CD4-positive, alpha-beta T cell treated with Interleukin-2 at 100 ng/mL for 4 hours (primary cell): ENCODE measurements around the gene XRCC3.

Source experiments
- DNase-seq: peaks from one replicate; pipeline ENCODE4 v3.0.0-alpha.2; 2020; ENCODE audit warnings: low spot score

The XRCC3 gene

DNA sequence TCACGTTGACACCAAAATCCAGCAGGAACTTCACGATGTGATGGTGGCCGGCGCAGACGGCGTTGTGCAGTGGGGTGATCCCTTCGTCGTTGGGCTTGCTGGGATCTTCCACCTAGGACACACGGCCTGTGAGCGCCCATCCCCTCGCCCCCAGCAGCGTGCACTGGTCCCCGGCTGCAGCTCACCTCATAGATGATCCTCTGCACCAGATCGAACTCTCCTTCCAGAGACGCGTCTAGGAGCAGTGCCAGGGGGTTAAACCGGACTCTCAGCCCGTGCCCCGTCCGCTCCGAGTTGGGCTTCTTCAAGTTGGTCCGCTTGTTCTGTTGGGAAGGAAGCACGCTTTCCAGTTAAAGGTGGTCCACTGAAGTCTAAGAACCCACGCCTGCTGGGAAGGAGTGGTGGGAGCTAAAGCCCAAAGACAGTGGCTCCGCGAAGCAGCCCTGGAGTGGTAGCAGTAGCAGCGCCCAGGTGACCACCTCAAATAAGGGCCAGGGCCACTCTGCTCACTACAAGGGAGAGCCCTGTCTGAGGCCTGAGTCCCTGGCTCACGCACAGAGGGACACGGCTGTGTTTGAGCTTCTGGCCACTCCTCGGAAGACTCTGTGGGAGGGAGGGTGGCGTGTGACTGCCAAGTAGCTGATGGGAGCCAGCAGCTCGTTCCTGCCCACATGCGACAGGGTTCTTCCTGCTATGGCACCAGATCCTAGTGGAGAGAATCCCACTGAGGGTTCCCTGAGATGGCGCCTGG lies 23.6 kb upstream of the XRCC3 start:
- DNase-seq: no peak

DNA sequence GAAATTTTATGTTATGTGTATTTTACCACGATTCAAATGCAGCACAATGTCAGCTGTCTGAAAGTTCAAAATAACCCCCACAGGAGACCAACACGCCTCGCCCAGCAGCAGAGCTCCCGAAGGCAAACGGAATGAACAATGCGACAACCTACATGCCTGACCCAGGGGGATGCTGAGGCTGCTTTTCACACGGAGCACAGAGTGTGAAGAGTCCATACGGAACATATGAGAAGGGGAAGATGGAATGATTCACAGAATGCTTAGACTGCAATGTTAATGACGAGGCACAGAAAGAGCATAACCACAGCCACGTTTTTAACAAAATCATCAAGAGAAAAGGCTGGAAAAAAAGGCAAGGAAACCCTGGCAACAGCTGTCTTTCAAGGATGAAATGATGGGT lies 22.9 kb upstream of the XRCC3 start:
- DNase-seq: no peak

DNA sequence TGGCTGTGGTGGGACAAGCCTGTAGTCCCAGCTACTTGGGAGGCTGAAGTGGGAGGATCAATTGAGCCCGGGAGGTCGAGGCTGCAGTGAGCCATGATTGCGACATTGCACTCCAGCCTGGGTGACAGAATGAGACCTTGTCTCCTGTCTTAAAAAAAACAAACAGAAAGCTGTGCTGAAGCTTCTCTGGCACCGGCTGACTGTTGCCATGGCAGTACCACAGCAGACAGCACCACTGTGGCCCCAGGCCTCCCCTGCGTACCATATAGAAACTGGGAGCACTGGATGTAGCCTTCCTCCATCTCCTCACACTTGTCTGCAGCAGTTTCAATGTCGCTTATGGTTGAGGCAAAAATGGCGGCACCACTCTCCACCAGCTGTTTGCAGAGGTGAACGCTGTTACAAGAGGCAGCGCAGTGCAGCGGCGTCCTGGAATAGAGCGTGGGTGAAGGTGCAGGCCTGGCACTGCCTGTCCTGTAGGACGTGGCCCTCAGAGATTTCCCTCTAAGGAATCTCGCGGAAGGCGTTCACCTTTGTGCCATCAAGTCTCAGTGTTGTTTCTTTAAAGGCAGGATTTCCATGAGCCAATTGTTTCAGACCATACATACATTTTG lies 22.3 kb upstream of the XRCC3 start:
- no peak for DNase-seq

DNA sequence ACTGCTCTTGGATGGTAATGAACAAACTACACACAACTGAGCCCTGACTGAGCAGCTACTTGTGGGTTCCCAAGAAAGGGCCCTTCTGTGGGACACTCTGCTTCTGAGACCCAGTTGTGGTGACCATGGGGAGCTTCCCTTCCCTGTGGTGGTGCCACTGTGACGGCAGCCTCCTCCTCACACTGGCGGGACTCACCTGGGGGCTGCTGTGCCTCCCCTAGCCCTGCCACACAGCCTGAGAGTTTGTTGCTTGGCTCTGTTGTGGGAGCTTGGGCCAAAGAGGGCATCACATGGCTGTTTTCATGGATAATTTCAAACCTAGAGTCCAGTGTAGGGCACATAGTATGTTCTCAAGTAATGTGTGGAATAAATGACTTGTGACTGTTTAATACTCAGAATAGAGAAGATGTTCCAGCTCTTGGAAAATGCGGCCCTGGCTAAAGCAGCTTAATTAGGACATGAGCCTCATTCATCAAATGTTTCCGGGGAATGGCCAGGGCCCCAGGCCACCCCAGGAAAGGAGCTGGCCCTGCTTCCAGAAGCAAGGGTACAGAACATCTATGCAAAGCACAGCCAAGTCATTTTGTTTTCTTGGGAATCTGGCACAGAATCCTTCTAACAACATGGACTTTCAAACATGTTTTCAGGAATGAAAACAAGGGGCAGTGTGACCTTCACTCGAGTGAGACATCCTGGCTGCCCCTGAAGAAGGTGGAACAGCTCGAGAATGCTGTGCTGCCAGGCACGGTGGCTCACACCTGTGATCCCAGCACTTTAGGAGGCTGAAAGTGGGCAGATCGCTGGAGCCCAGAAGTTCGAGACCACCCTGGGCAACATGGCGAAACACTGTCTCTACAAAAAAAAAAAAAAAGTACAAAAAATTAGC lies 21.5 kb upstream of the XRCC3 start:
- no peak for DNase-seq

DNA sequence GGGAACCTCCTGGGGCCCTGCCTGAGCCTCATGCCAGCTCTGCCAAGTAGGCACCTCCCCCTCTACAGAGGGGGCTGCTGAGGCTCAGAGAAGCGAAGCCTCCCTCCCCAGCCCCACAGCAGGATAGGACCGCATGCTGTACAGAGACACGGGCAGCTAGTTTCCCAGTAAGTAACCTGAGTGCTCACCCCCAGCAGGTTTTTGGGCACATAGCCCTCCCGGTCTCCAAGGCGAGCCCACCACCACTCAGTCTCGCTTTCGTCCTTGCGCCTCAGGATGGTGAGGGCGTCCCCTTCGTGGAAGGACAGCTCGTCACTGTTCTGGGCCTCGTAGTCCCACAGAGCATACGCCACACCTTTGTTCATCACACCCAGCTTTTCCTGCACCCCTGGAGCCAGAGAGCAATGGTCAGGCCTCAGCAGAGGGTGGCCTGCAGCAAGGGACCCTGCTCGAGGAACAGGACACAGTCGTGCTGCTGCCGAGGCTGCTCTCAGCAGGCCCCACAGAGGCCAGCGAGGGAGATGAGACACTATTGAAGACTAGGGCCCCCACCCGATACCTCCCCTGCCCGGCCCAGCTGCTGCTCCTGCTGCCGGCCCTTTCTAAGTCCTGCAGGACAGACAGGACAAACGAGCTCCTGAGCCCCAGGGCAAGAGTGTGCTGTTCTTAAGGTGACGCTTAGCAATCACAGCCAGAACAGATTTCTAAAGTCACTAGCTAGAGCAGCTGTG lies 20.7 kb upstream of the XRCC3 start:
- no peak for DNase-seq

DNA sequence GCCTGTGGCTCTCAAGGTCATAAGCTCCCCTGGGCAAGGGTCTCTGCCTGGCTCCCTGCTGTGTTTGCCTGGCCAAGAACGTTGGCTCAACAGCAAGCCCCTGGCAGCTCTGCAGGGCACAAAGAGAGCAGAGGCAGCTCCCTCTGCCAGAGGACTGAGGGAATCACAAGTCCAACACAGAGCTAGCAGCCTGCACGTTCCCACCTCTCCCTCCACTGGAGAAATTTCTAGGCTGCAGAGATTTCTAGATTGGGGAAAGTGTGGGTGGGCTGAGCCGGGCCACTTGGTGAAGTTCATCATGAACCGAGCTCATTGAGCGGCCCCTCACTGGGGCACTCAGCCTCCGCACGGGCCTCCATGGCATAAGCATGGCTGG lies 20.2 kb upstream of the XRCC3 start:
- DNase-seq: no peak

DNA sequence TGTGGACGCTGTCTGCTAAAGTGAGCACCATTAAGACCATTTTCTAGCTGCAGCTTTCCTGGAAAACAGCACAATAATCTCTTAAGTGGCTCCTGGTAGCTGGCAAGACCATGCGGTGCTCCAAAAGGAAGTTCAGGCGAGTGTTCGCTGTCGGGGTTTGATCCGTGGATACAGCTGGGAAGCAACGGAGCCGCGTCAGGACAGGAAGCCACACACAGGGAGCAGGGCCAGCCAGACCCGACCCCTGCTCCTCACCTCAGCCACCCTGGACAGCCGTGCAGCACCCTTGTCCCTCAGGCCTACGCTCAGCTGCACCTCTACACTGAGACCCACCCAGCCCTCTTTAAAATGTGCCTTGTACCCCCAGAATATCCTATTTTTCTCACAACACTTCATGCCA lies 19.8 kb upstream of the XRCC3 start:
- no peak for DNase-seq

DNA sequence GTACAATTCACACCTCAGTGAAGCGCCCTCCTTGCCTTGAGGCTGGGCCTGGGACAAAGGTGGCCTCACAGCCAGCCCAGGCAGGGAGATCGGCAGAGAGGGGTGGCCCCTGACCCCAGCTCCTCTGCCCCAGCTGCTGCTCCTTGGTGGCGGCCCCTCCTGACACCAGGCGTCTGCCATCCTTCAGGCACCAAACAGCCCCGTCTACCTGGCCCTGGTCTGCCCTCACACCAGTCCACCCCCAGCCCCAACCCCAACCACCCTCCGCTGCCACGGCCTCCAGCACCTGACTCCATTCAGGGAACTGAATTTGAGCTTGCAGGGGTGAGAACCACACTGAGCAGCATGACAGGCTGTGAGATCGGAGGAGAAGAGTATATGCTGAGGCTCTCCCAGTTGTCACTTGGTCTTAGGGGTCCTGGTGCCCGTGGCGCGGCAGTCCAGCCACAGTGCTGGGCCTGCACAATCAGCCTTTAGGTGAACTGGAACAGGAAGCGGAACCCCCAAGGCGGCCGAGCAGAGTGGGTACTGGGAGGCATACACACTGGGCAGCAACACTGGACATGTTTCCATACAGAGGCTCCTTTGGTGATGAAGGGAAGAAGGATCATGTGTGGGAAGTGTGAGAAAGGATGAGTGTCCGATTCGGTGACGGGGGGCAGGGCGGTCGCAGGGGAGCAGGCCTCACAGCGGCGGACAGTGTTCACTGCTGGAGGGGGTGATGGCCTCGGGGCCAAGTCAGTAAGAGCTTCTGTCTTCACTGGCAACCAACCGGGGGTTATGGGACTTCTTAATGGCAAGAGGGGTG lies 19.0 kb upstream of the XRCC3 start:
- DNase-seq: no peak

DNA sequence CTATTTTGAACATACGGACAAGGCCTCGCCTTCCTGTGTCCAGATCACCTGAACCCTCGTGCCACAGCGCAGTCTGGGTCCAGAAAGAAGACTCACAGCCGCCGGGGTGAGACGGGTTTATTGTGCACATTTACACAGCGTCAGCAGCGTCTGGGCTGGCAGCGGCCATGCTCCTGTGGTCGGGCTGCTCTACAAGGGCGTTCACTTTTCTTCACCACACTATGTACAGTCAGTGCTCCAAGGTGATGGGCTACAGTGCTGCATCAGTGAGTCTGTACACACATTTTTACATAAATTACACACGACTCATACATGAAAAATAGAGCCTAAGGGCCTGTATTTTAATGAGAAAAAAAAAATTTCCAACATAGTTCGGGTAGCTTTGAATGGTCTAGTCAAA lies 18.4 kb upstream of the XRCC3 start:
- DNase-seq: no peak

DNA sequence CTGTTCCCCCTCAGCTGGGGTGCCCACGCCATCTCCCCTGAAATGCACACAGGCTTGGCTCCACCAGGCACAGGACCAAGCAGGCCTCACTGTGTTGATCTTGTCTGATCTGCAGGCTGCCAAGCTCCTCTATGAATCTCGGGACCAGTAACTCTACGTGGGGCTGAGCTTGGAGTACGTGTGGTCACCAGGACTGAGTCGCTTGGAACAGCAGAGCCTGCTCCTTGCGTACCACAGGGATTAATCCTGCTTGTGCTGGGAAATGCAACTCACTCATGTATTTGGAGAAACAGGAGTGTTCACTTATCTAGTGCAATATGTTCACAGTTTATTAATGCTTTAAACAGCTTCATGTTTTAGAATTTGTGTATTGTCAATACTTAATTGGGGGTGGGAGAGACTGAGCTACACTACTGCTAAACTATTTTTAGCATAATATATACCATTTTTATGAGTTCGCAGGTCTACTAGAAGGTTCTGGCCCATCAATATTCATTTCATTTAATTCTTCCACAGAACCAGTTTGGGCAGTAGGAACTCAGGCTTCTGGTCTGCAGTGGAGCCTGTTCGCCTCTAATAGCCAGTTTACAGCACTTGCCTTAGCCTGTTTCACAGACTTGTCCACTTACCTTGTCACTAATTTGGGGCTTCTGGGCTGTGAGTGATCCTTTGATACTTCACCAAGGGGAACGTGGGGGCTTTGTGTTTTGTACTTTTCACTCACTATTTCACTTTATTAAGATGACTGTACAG lies 17.8 kb upstream of the XRCC3 start:
- DNase-seq: no peak

DNA sequence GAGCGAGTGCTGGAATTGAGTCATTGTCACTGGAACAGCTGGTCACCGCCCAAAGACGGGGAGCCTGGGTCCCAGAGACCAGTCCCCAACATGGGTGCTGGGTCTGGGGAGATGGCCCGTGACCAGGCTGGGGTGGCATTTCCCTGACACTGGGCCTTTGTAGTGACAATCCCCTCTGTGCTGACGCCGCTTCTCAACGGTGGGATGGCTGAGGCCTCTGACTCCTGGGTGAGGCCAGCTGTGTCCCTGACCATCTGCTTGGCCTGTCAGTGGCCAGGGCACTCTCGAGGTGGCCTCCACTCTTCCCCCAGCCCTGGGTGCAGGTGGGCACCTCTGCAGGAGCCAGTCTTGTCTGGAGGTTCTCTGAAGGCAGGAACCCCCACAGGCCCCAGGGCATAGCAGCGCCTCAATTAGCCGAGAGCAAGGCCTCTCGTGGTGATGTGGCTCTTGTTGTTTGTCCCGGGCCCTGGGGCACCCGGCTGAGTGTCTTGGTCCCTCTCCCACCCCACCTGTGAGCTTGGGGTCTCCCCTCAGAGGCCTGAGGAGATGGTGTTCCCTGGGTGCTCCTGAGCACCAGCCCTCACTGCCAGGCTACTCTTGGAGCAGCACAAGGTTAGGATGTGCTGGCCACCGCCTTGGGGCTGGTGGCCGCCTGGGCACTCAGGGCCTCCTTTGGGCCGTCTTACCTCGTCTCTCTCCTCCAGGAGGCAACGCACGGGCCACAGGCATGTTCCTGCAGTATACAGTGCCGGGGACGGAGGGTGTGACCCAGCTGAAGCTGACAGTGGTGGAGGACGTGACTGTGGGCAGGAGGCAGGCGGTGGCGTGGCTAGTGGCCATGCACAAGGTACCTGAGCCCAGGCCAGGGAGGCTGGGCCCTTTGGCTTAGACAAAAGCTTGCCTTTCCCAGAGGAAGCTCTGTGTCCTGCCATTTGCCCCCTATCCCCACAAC lies 16.9 kb upstream of the XRCC3 start:
- no peak for DNase-seq

DNA sequence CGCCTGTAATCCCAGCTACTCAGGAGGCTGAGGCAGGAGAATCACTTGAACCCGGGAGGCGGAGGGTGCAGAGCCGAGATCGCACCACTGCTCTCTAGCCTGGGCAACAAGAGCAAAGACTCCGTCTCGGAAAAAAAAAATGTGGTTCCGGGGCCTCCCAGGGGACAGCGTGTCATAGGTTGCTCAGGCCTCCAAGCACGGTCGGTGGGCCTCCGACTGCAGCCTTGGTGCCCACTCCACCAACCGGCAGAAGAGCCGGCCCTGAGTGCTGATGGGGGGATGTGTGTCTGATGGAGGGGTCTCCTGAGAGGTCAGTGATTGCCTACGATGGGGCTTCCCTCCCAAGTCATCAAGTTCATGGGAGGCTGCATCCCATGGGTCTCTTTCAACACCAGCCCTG lies 16.2 kb upstream of the XRCC3 start:
- DNase-seq: no peak

DNA sequence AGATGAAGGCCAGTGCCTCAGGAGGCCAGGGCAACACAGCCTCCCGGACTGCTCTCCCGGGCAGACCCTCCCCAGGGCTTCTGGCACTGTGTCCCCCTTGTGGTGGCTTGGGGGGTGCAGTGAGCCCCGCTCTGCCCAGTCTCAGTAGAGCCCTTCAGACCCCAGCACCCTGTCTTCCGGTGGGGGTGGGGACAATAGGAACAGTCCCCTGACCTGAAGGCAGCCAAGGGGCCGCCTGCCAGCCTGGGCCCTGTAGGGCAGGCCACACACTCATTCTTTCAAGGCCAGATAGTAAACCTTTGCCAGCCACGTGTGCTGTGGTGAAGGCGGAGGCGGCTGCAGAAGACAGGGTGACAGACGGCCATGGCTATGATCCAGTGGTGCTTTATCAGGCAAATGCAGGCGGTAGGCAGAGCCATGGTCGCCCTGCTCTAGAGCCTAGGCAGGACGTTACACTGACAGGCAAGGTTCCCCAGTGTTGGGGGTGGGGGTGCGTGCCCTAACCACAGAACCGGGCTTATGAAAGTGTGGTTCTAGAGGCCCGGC lies 15.3 kb upstream of the XRCC3 start:
- DNase-seq: no peak

DNA sequence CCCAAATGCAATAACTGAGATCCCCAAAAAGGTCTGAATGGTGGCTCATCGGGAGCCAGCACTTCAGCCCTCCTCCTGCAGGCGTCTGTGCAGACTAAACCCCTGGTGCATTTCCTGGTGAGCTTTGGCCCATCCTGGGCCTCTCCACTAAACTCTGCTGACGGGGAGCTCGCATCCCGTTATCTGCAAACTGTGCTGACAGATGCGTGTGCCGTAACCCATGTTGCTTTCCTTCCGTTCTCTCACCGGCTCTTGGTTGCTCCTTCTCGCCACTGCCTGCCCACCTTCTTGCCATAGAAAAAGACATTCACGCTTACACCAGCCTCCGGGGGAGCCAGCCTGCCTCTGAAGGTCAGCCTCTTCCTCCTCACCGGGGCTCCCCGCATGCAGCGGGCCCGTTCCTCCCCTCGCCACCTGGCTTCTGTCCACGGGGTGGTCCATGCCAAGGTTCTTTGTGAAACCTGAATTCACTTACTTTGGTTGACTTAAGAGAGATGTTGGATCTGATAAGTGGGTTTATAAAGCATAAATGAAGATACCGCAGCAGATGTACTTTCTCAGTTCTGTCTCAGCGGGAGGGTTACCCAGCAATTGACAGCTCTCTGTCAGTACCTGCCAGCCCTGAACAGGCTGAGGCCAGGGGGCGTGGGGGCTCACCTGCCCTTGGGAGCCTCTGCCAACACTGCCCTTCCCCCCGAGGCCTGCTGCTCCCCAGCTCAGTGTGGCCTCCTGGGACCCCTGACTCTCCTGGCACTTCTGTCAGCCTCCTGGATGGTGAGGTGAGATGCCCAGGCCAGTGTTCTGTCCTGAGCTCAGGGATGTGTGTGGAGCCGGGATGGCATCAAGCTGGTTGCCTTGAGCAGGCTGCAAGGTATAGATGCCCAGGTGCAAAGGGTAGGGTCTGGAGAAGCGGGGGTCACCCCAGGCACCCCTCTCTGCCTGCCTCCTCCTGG lies 14.5 kb upstream of the XRCC3 start:
- no peak for DNase-seq

DNA sequence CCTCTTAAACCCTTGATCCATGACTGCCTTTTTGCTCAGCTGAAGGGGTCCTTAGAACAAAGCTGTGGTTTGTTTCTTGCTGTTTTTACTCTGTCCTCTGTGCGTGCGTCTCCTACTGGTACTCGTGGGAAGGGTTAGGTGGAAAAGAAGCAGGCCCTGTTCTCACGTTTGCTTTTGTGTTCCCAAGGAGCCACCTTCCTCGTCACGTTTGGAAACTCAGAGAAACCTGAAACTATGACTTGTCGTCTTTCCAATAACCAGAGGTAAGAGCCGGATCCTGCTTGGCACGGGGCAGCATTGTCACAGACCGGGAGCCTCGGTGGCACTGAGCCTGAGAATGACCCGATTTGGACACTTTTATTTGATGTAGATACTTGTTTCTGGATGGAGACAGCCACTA lies 13.5 kb upstream of the XRCC3 start:
- DNase-seq: no peak

DNA sequence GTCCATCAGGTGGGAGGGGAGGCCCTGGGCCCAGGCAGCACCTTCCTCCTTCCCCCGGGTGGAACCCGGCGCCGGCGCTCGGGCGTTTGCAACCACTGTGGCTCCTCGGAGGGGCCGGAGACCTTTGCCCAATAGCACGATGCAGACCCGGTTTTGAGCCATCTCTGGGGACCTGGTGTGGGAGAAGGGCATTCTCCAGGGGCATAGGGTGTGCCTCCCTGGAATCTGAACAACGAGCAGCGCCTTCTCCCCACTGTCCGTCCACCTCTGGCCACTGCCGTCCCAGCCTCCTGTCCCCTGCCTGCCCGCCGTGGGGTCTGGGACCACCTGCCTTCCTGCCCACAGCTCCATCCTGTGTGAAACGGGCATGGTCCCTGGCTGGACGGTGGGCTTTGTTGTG lies 12.9 kb upstream of the XRCC3 start:
- DNase-seq: no peak

DNA sequence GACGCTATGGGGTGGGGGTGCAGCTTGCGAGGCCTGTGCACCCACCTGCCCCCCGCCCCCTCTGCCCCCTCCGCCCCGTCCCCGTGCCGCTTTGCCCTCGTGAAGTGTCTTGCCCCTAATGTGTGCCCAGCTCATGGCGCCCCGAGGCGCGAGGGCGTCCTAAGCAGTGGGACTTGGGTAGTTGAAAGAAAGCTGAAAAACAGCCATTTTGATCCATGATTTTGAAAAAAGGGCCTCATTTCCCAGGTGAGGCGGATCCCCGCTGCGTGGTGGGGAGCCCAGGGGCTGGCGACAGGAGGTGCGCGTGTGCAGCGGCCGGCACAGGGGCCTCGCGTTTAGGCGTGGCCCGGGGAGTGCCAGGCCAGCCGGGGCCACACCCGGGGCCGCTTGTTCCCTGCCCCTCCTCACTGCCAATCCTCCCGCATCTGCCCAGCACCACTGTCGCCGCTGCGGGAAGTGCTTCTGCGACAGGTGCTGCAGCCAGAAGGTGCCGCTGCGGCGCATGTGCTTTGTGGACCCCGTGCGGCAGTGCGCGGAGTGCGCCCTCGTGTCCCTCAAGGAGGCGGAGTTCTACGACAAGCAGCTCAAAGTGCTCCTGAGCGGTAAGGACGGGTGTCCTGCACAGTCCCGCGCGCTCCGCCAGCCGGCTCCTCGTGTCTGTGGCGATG lies 12.2 kb upstream of the XRCC3 start:
- no peak for DNase-seq

DNA sequence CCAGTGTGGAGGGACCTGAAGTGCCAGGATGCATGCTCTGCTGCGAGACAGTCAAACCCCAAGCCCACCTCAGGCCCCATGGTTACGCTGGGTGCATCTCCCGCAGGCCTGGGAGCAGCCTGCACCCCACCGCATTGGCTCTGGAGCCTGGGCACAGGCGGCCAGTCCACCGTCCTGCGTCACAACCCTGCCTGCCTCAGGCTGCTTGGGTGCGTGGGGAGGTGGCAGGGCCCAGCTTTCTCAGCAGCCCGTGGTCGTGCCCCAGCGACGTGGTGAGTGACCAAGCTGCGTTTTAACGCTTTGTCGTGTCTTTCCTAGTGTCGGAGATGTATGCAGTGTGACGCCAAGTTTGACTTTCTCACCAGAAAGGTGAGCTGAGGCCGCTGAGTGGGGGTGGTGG lies 11.2 kb upstream of the XRCC3 start:
- no peak for DNase-seq
